ENCODE results near the gene COA8.
"Not testable (repeated sequence)": the region's sequence is repeated elsewhere in the genome, so short reads cannot be mapped to it uniquely, and the experiment has no call there.

Gene COA8

DNA sequence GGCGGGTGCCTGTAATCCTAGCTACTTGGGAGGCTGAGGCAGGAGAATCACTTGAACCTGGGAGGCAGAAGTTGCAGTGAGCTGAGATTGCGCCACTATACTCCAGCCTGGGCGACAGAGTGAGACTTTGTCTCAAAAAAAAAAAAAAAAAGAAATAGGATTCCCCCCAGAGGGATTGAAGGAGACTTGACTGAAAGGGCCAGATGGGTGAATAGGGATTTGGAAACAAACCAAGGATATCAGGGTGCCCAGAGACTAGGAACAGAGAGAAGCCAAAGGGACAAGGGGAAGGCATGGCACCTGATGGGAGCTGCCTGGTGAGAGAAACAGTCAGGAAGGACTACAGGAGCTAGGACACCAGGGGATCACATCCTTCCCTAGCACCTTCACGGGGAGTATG lies 46.3 kb downstream of the COA8 start:
- H3K18ac ChIP-seq (ENCODE audit: low read depth in 1 of 2, low read length in 2 of 2); H3K36me3 ChIP-seq (ENCODE audit: control insufficient read depth in 1 of 2, insufficient read depth in 2 of 2, low read depth in 1 of 2, low read length in 2 of 2); H3K27me3 ChIP-seq (ENCODE audit: control insufficient read depth in 1 of 2, insufficient read depth in 1 of 2, low read length in 2 of 2); H3K9me3 ChIP-seq (ENCODE audit: control insufficient read depth, low read length); H3K4me2 ChIP-seq (ENCODE audit: low read length, poor library complexity, severe bottlenecking); H2AK5ac ChIP-seq (ENCODE audit: low read length, severe bottlenecking); DNase-seq; H3K27ac ChIP-seq (ENCODE audit: low read length, poor library complexity, severe bottlenecking); H2BK12ac ChIP-seq (ENCODE audit: low read length in 2 of 2); H2AFZ ChIP-seq (ENCODE audit: low read depth, low read length); H3K23ac ChIP-seq (ENCODE audit: low read length in 2 of 2); H3K79me1 ChIP-seq (replicated peaks; ENCODE audit: low read length, poor library complexity, severe bottlenecking); H3K4me3 ChIP-seq (ENCODE audit: insufficient read depth in 1 of 2, low read depth in 1 of 2, low read length in 2 of 2); H2BK120ac ChIP-seq (ENCODE audit: low read depth, low read length); H3K14ac ChIP-seq (ENCODE audit: low read length in 2 of 2); H3K4ac ChIP-seq (ENCODE audit: low read depth in 1 of 2, low read length in 2 of 2); H3K9ac ChIP-seq (ENCODE audit: low read length); H2BK15ac ChIP-seq (ENCODE audit: low read depth, poor library complexity, severe bottlenecking); H2BK5ac ChIP-seq (ENCODE audit: low read depth, low read length, poor library complexity, severe bottlenecking); H4K8ac ChIP-seq (ENCODE audit: low read length): not testable (repeated sequence)
- WGBS: 98% methylated on average over 4 of the region's 4 CpGs
- peak overlapping the region; percentile 27 for H4K91ac ChIP-seq (ENCODE audit: low read length)
- peaks cover 18% of the 10 kb centered on the region for H3K4me1 ChIP-seq (ENCODE audit: control insufficient read depth, insufficient read depth, low read depth, low read length)

DNA sequence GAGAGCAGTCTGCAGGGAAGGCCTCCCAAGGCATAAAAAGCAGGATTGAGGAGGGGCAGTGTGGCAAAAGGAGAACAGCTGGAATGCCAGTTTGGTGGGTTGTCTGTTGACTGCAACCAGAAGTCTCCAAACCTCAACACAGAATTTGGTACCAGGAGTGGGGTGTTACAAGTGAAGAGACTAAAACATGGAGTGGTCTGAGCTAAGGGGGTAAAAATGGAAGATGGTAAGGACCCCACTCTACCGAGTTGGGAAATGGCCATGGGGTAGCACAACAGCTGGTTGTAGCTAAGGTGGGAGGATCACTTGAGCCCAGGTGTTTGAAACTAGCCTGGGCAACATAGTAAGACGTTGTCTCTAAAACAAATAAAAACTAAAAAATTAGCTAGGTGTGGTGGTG lies 48.5 kb downstream of the COA8 start:
- peaks cover 0 to 4% of the 10 kb centered on the region in 2 experiments for H3K27me3 ChIP-seq (ENCODE audit: control insufficient read depth in 1 of 2, insufficient read depth in 1 of 2, low read length in 2 of 2)
- no peak overlapping the region for H4K8ac ChIP-seq (ENCODE audit: low read length)
- H3K18ac ChIP-seq (ENCODE audit: low read depth in 1 of 2, low read length in 2 of 2): no peak overlapping the region
- peaks cover 21% of the 10 kb centered on the region for H3K4me1 ChIP-seq (ENCODE audit: control insufficient read depth, insufficient read depth, low read depth, low read length)
- H2AFZ ChIP-seq (ENCODE audit: low read depth, low read length): no peak overlapping the region
- H2BK5ac ChIP-seq (ENCODE audit: low read depth, low read length, poor library complexity, severe bottlenecking): no peak overlapping the region
- 96% methylated on average over 2 of the region's 2 CpGs for WGBS
- H3K79me1 ChIP-seq (replicated peaks; ENCODE audit: low read length, poor library complexity, severe bottlenecking): peaks cover 3% of the 10 kb centered on the region
- no peak overlapping the region for H2AK5ac ChIP-seq (ENCODE audit: low read length, severe bottlenecking)
- H4K91ac ChIP-seq (ENCODE audit: low read length): no peak overlapping the region
- H3K14ac ChIP-seq (ENCODE audit: low read length in 2 of 2): no peak overlapping the region
- no peak overlapping the region for H2BK12ac ChIP-seq (ENCODE audit: low read length in 2 of 2)
- H2BK120ac ChIP-seq (ENCODE audit: low read depth, low read length): no peak overlapping the region
- no peak for DNase-seq
- H3K4me2 ChIP-seq (ENCODE audit: low read length, poor library complexity, severe bottlenecking): no peak overlapping the region
- H3K27ac ChIP-seq (ENCODE audit: low read length, poor library complexity, severe bottlenecking): no peak overlapping the region
- H3K36me3 ChIP-seq (ENCODE audit: control insufficient read depth in 1 of 2, insufficient read depth in 2 of 2, low read depth in 1 of 2, low read length in 2 of 2): no peaks in the 10 kb centered on the region
- no peak overlapping the region for H3K4ac ChIP-seq (ENCODE audit: low read depth in 1 of 2, low read length in 2 of 2)
- H3K4me3 ChIP-seq (ENCODE audit: insufficient read depth in 1 of 2, low read depth in 1 of 2, low read length in 2 of 2): no peak overlapping the region
- no peak overlapping the region for H3K9ac ChIP-seq (ENCODE audit: low read length)
- H2BK15ac ChIP-seq (ENCODE audit: low read depth, poor library complexity, severe bottlenecking): no peak overlapping the region
- no peak overlapping the region for H3K23ac ChIP-seq (ENCODE audit: low read length in 2 of 2)
- peaks cover 7% of the 10 kb centered on the region for H3K9me3 ChIP-seq (ENCODE audit: control insufficient read depth, low read length)

DNA sequence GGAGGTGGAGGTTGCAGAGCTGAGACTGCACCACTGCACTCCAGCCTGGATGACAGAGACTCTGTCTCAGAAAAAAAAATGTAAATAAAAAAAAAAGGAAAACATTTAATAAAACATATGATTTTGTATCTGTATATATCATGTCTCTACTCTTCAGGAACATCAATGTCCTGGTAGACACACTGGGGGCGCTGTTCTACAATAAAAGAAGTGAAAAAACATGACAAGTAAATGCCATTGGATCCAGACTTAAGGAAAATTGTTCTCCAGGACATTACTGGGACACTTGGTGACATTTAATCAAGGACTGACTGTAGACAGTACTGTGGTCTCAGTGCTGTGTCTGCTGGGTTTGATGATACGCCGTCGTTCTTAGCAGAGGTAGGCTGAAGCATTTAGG lies 50.8 kb downstream of the COA8 start:
- Histone ChIP-seq H3K4ac (ENCODE audit: low read depth in 1 of 2, low read length in 2 of 2) (no peak overlapping the region), H2AK5ac (ENCODE audit: low read length, severe bottlenecking) (no peak overlapping the region), H3K36me3 (ENCODE audit: control insufficient read depth in 1 of 2, insufficient read depth in 2 of 2, low read depth in 1 of 2, low read length in 2 of 2) (no peaks in the 10 kb centered on the region), H3K9ac (ENCODE audit: low read length) (no peak overlapping the region), H2AFZ (ENCODE audit: low read depth, low read length) (no peak overlapping the region), H3K23ac (ENCODE audit: low read length in 2 of 2) (no peak overlapping the region), H3K9me3 (ENCODE audit: control insufficient read depth, low read length) (peaks cover 7% of the 10 kb centered on the region), H3K79me1 (replicated peaks; ENCODE audit: low read length, poor library complexity, severe bottlenecking) (no peaks in the 10 kb centered on the region), H3K14ac (ENCODE audit: low read length in 2 of 2) (no peak overlapping the region), H2BK15ac (ENCODE audit: low read depth, poor library complexity, severe bottlenecking) (no peak overlapping the region), H3K4me2 (ENCODE audit: low read length, poor library complexity, severe bottlenecking) (no peak overlapping the region), H3K4me3 (ENCODE audit: insufficient read depth in 1 of 2, low read depth in 1 of 2, low read length in 2 of 2) (no peak overlapping the region), H3K4me1 (ENCODE audit: control insufficient read depth, insufficient read depth, low read depth, low read length) (peaks cover 4% of the 10 kb centered on the region), H4K91ac (ENCODE audit: low read length) (no peak overlapping the region), H3K27ac (ENCODE audit: low read length, poor library complexity, severe bottlenecking) (no peak overlapping the region), H3K18ac (ENCODE audit: low read depth in 1 of 2, low read length in 2 of 2) (no peak overlapping the region), H2BK12ac (ENCODE audit: low read length in 2 of 2) (no peak overlapping the region), H2BK120ac (ENCODE audit: low read depth, low read length) (no peak overlapping the region), H2BK5ac (ENCODE audit: low read depth, low read length, poor library complexity, severe bottlenecking) (no peak overlapping the region), H4K8ac (ENCODE audit: low read length) (no peak overlapping the region), H3K27me3 (ENCODE audit: control insufficient read depth in 1 of 2, insufficient read depth in 1 of 2, low read length in 2 of 2) (peaks cover 0 to under 1% of the 10 kb centered on the region in 2 experiments)
- 100% methylated on average over 2 of the region's 4 CpGs for WGBS
- DNase-seq: no peak

DNA sequence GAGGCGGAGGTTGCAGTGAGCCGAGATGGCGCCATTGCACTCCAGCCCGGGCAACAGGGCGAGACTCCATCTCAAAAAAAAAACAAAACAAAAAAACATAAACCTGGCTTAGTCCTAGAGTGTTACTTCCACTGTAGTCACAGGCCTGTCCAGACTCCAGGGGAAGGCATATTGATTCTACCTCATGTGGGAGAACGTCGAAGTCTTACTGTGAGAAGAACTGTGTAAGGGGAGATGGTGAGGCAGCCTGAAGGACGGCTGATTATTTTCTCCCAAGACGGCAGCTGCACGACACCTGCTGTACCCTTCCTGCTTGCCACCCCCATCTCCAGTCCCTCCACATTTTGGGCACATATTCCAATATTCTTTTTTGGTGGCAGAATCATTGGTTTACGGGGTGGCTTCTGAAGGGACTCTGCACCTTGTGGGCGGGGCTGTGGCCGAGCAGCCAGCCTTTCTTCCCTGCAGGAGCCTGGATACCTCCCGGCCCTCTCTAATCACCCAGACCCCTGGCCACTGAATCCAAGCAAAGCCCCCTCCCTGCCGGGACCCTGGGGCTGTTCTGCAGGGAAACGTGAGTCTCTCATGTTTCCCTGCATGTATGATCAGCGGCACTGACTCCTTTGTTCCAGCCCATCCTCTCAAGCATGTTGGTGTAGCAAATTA lies 54.0 kb downstream of the COA8 start:
- no peaks in the 10 kb centered on the region for H3K36me3 ChIP-seq (ENCODE audit: control insufficient read depth in 1 of 2, insufficient read depth in 2 of 2, low read depth in 1 of 2, low read length in 2 of 2)
- H3K9me3 ChIP-seq (ENCODE audit: control insufficient read depth, low read length): no peaks in the 10 kb centered on the region
- H3K18ac ChIP-seq (ENCODE audit: low read depth in 1 of 2, low read length in 2 of 2): no peak overlapping the region
- no peak overlapping the region for H3K27ac ChIP-seq (ENCODE audit: low read length, poor library complexity, severe bottlenecking)
- no peak overlapping the region for H2BK15ac ChIP-seq (ENCODE audit: low read depth, poor library complexity, severe bottlenecking)
- no peak overlapping the region for H2AFZ ChIP-seq (ENCODE audit: low read depth, low read length)
- H3K23ac ChIP-seq (ENCODE audit: low read length in 2 of 2): no peak overlapping the region
- 82% methylated on average over 12 of the region's 17 CpGs for WGBS
- no peak overlapping the region for H3K4ac ChIP-seq (ENCODE audit: low read depth in 1 of 2, low read length in 2 of 2)
- H2BK5ac ChIP-seq (ENCODE audit: low read depth, low read length, poor library complexity, severe bottlenecking): no peak overlapping the region
- no peak overlapping the region for H2BK12ac ChIP-seq (ENCODE audit: low read length in 2 of 2)
- DNase-seq: no peak
- H3K4me1 ChIP-seq (ENCODE audit: control insufficient read depth, insufficient read depth, low read depth, low read length): peaks cover 4% of the 10 kb centered on the region
- H3K4me2 ChIP-seq (ENCODE audit: low read length, poor library complexity, severe bottlenecking): no peak overlapping the region
- H3K79me1 ChIP-seq (replicated peaks; ENCODE audit: low read length, poor library complexity, severe bottlenecking): no peaks in the 10 kb centered on the region
- no peak overlapping the region for H2AK5ac ChIP-seq (ENCODE audit: low read length, severe bottlenecking)
- no peak overlapping the region for H3K4me3 ChIP-seq (ENCODE audit: insufficient read depth in 1 of 2, low read depth in 1 of 2, low read length in 2 of 2)
- no peak overlapping the region for H3K14ac ChIP-seq (ENCODE audit: low read length in 2 of 2)
- no peak overlapping the region for H4K8ac ChIP-seq (ENCODE audit: low read length)
- no peaks in the 10 kb centered on the region for H3K27me3 ChIP-seq (ENCODE audit: control insufficient read depth in 1 of 2, insufficient read depth in 1 of 2, low read length in 2 of 2)
- no peak overlapping the region for H4K91ac ChIP-seq (ENCODE audit: low read length)
- H2BK120ac ChIP-seq (ENCODE audit: low read depth, low read length): no peak overlapping the region
- no peak overlapping the region for H3K9ac ChIP-seq (ENCODE audit: low read length)

Data from mesenchymal stem cell (in vitro differentiated cells and primary cell).